Heart left ventricle (tissue), 13 donors: ENCODE measurements around the gene DUSP6.

Experiments
- CTCF ChIP-seq, 12 donors: fragments of 200-600 bp; sonication (generic) in 4 of 12; IDR thresholded peaks; one replicate each; pipeline versions ENCODE4 v1.5.0 to v1.8.0; 2018 to 2022; ENCODE audit warnings: antibody characterized with exemption in 12 of 12, mild to moderate bottlenecking in 5 of 12
- POLR2A ChIP-seq, 2 donors: fragments of 450-650 bp; IDR thresholded peaks; one replicate each; pipeline ENCODE4 v1.6.1; 2017; ENCODE audit warnings: antibody characterized with exemption in 2 of 2, mild to moderate bottlenecking in 2 of 2, moderate library complexity in 2 of 2
- donor health status: ischemic (EF 13 %, LVEDD 7.1; RV severe dilation, severe dysfunction).
- donor health status: DM: no; HTN: yes; CAD: no.
- donor health status: DM: no; HTN: no; CAD: no.
- donor health status: ischemic (EF 25% LVEDD 6.9; RV normal size, moderate dysfunction).
- donor health status: ischemic (EF 25% LVEDD 5.7; RV mildly dilated, moderate dysfunction).
- donor health status: ischemic (EF 35%, LVEDD 5.7; RV mildly dilated, moderate dysfunction).
- donor health status: nonischemic (EF 11% LVEDD 7.7; RV severe dilation, severe dysfunction).
- donor health status: DM: yes; HTN: yes; CAD: no.
- donor health status: PGD.
- donor health status: ischemic (EF 29% LVEDD 5.4; RV normal size, mild dysfunction).
- donor health status: nonischemic (EF 23%, LVEDD 6.1; RV moderate dilation, normal function).

DNA sequence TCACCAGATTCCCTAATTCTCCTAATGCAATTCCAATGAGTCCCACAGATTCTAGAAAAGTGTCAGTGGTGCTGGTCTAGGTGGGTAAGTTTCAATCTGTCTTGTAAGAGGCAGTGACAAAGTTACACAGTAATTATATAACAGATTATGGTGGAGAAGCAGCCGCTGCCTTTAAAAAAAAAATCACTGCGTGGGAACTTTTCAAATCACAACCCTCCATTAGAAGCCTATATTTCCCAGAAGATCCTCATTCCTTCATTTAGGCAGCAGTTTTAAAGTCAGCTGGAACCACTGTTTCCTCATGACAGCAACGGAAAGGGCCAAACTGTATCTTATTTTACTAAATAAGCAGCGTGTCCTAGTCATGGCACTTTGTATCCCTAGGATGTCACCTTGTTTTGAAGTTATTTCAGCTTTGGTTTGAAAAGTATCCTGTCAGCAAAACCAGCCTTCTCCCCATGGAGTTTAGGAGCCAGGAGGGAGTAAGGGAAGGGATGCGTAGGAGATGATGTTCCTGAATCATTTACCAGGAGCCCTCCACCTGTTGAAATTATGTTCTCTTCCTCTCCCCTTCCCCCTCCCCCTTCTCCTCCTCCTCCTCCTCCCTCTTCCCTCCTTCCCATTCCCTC, 27.7 kb upstream of the DUSP6 start:
- TF ChIP-seq CTCF (IDR thresholded peaks at IDR 0.05) (no peak), POLR2A (IDR thresholded peaks at IDR 0.05) (no peak)
